Mucosa of descending colon (tissue), 3 donors: ENCODE measurements around the gene CERS6. TPM values are rescaled to one million over a fixed set of nuclear protein-coding genes. Genes with fewer than 3 reads are reported as not detected.
"Not testable (repeated sequence)": the region's sequence is repeated elsewhere in the genome, so short reads cannot be mapped to it uniquely, and the experiment has no call there.

Source experiments
- ATAC-seq: fragments of 200-7000 bp; cut with Tn5 transposase; one replicate; pipeline ENCODE4 v1.9.1; 2020; ENCODE audit warnings: mild to moderate bottlenecking, moderate library complexity
- DNase-seq, 3 donors: peaks; one replicate each; pipeline ENCODE4 v3.0.0-alpha.2; 2020
- H3K36me3 ChIP-seq: fragments of 200-600 bp; one replicate; pipeline ENCODE4 v1.8.0; 2021; ENCODE audit warnings: low read depth, mild to moderate bottlenecking
- H3K4me1 ChIP-seq: fragments of 200-600 bp; one replicate; pipeline ENCODE4 v1.8.0; 2021; ENCODE audit warnings: low read depth, mild to moderate bottlenecking
- H3K4me3 ChIP-seq: fragments of 200-600 bp; one replicate; pipeline ENCODE4 v1.8.0; 2021; ENCODE audit warnings: mild to moderate bottlenecking
- H3K9me3 ChIP-seq: fragments of 200-600 bp; one replicate; pipeline ENCODE4 v1.8.0; 2021; ENCODE audit warnings: mild to moderate bottlenecking
- intact Hi-C, 2 donors: fragments of 100-400 bp; cut with DNase I in 1 of 2; cut with micrococcal nuclease in 1 of 2; formaldehyde crosslinking; loops; one replicate each; pipeline versions ENCODE4 v1.11.0 to v1.11.1; 2022; cut with DNase I, micrococcal nuclease
- total RNA-seq, 3 donors: library from RNA; stranded (reverse); fragmentation: NEBNext Ultra II Directional in 2 of 3; extraction: Animal tissue kit (Norgen Biotek cat#: 25700) in 2 of 3; gene quantifications; one replicate each; pipeline versions ENCODE4 v1.2.1 to v1.2.4, GENCODE V29; 2021 to 2023
- TF ChIP-seq, protein P1 (sequence below): fragments of 200-600 bp; IDR thresholded peaks from one replicate; pipeline ENCODE4 v1.8.0; 2022; ENCODE audit warnings: antibody characterized with exemption, mild to moderate bottlenecking
- donor health status: DM: no; HTN: no; CAD: no; lungs with moderate emphysema.
- donor health status: DM: no; HTN: no; CAD: no.
- donor health status: DM: no; HTN: yes; CAD: no.

Gene CERS6
- total RNA-seq, 3 donors from 2014 or later, result 27.4 to 67.2 (median 65.0) TPM

DNA sequence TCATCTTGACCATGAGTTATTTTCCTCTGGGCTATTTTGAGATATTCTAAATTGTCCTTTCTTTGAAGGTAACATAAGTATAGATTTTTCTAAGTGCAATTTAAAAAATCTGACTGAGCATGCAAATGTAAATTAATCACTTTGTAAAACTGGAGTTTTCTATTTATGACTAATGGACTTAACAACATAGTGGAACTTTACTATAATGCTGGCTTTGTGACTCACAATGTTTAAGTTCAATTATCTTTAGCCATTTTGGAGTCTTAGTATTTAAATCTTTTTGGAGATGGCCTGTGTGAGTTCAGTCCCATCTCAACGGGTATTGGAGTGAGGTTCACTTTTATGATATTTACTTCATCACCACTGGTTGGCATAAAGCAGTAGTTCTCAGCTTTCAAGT lies 311.2 kb downstream of the CERS6 start:
- no peak for DNase-seq
- no peak overlapping the region for H3K4me3 ChIP-seq
- TF ChIP-seq, protein P1, sequence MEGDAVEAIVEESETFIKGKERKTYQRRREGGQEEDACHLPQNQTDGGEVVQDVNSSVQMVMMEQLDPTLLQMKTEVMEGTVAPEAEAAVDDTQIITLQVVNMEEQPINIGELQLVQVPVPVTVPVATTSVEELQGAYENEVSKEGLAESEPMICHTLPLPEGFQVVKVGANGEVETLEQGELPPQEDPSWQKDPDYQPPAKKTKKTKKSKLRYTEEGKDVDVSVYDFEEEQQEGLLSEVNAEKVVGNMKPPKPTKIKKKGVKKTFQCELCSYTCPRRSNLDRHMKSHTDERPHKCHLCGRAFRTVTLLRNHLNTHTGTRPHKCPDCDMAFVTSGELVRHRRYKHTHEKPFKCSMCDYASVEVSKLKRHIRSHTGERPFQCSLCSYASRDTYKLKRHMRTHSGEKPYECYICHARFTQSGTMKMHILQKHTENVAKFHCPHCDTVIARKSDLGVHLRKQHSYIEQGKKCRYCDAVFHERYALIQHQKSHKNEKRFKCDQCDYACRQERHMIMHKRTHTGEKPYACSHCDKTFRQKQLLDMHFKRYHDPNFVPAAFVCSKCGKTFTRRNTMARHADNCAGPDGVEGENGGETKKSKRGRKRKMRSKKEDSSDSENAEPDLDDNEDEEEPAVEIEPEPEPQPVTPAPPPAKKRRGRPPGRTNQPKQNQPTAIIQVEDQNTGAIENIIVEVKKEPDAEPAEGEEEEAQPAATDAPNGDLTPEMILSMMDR, result no peak
- no peaks in the 10 kb centered on the region for H3K4me1 ChIP-seq
- no peak for ATAC-seq
- intact Hi-C loops, result no loop called here
- H3K9me3 ChIP-seq, result no peaks in the 10 kb centered on the region
- no peaks in the 10 kb centered on the region for H3K36me3 ChIP-seq

DNA sequence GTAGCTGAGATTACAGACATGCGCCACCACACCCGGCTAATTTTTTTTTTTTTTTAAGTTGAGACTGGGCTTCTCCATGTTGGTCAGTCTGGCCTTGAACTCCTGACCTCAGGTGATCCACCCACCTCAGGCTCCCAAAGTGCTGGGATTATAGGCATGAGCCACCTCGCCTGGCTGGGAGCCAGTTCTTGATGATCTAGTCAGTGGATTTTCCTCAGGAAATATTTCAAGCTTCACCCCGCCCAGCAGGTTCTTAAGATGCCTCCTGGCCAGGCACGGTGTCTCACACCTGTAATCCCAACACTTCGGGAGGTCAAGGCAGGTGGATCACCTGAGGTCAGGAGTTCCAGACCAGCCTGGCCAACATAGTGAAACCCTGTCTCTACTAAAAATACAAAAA lies 312.3 kb downstream of the CERS6 start:
- H3K36me3 ChIP-seq, H3K9me3 ChIP-seq, H3K4me1 ChIP-seq, H3K4me3 ChIP-seq, intact Hi-C loops: not testable (repeated sequence)
- peak in 2 of 3 donors; percentile 43 to 49 for DNase-seq
- ATAC-seq, result peak; percentile 79

DNA sequence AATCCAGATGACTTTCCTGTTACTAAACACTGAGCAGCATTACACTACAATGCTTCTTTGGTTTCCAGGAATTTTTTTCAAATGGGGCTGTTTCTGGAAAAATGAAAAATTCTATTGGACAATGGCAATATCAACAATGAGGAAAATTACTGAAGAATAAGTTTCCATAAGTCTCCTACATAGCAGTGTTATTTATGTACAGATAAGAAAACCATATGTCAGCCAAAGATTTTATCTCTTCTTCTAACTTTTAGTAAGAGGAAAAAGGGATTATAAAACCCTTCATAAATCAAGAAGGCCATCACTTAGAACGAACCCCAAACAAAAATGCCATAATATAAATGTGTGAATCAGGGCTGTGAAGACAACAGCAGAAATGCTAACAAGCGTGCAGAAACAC lies 314.7 kb downstream of the CERS6 start:
- H3K4me3 ChIP-seq, result no peak overlapping the region
- DNase-seq (no peak), ATAC-seq (no peak)
- TF ChIP-seq, protein P1, result no peak
- no peaks in the 10 kb centered on the region for H3K4me1 ChIP-seq
- H3K36me3 ChIP-seq, result no peaks in the 10 kb centered on the region
- no peaks in the 10 kb centered on the region for H3K9me3 ChIP-seq
- intact Hi-C loops, result loop anchor here in 1 of 2 donors (5.0 to 10.0 kb wide), 2 partner anchors 54 to 152 kb away; no protein-coding TSS in a partner anchor

DNA sequence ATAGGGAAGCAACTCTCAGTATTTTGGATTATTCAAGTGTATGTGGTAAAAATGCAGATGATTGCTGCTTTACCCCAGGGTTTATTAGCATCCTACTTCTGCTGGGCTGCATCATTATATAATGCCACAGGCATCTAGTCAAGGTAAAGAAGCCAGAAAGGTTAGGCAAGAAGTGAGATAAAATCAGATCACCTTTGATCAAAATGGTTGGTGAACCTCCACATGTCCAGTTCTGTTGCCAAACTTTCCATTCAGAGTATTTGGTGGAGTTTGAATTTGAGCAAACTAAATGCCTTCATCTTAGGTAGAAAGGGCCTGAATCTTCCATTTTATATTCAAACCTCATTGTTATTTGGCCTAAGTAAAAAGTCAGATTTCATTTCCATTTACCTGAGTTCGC lies 316.6 kb downstream of the CERS6 start:
- H3K9me3 ChIP-seq, result no peaks in the 10 kb centered on the region
- intact Hi-C loops, result loop anchor here in 1 of 2 donors (5.0 to 10.0 kb wide), 2 partner anchors 52 to 150 kb away; no protein-coding TSS in a partner anchor
- DNase-seq (no peak), ATAC-seq (no peak)
- TF ChIP-seq, protein P1, result no peak
- H3K4me1 ChIP-seq, result no peaks in the 10 kb centered on the region
- H3K36me3 ChIP-seq, result no peaks in the 10 kb centered on the region
- H3K4me3 ChIP-seq, result no peak overlapping the region

DNA sequence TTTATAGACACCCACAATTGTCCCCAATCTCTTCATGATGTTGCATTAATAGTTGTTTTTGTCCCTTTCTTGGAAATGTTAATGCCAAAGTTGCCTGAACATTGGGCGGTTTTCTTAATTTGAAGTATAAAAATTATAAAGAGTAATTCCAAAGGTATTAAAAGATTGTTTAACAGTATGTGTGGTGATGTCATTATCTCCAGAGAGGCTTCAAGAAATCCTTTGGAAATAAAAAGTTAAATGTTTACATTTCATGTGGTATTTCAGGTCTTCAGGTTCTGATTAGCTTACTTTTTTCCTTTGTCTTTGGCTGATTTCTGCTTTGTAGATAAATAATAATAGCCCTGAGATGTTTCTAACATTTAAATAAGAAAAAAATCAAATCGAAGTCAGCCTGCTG lies 317.1 kb downstream of the CERS6 start:
- H3K9me3 ChIP-seq, result no peaks in the 10 kb centered on the region
- ATAC-seq, result no peak
- no peaks in the 10 kb centered on the region for H3K36me3 ChIP-seq
- TF ChIP-seq, protein P1, result no peak
- intact Hi-C loops, result loop anchor here in 1 of 2 donors (5.0 to 10.0 kb wide), 2 partner anchors 52 to 149 kb away; no protein-coding TSS in a partner anchor
- no peaks in the 10 kb centered on the region for H3K4me1 ChIP-seq
- H3K4me3 ChIP-seq, result no peak overlapping the region
- DNase-seq, result no peak

DNA sequence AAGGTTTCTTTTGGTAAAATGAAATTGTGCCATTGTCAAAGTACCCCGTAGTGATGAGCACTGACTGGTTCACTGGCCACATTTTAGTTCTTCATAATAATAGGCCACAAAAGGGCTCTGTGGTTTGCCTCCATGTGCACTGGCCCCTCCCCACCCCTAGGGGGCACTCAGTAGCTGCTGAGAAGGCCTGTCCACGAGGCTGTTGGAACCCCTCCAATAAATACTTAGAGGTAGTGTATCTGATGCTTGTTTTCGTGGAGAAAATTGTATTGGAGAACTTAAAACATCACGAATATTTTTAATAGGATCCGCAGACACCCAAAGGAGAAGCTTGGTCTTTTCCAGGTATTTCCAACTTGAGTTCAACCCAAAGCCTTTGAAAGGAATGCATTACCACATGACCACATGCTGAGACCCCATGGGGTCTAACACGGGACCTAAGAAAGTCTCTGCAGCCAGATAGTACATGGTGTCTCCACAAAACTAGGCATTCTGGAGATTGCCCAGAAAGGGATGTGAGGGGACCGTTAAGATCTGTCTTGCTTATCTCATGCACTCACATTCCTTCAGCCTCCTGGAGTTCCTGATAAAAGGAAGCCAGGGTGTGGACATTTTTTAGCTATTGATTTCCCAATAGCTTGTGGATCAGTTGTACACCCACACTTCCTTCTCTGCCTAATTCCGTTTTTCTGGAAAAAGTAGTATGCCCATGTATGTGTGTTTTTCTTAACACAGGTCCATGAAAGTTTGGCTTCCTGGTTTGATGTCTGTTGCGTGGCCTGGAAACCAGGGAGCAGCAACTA lies 317.8 kb downstream of the CERS6 start:
- peak; percentile 94 for ATAC-seq
- TF ChIP-seq, protein P1, result peak; percentile 65
- Histone ChIP-seq H3K4me3 (no peak overlapping the region), H3K36me3 (no peaks in the 10 kb centered on the region), H3K4me1 (no peaks in the 10 kb centered on the region), H3K9me3 (no peaks in the 10 kb centered on the region)
- DNase-seq, result peak; percentile 52 to 74 (median 70)
- intact Hi-C loops, result loop anchor here in 1 of 2 donors (5.0 to 10.0 kb wide), 2 partner anchors 51 to 148 kb away; no protein-coding TSS in a partner anchor
